ENCODE measurements around the gene ERI3.

The ERI3 gene

GRCh38 chr1:44233593-44233992, 121.5 kb downstream of the ERI3 start:
- no peak for TF ChIP-seq CTCF (conservative IDR thresholded peaks at IDR 0.05; ENCODE audit: low read depth)
- no peak for DNase-seq (ENCODE audit: low spot score)
- POLR2A ChIA-PET (ENCODE audit: low non-redundant PET) = no interaction called here
- no peak overlapping the region for H3K27ac ChIP-seq
- CTCF ChIA-PET = interaction anchor here (0.8 to 1.4 kb wide), 2 partner anchors 16 to 64 kb away, joined by 4 to 8 read pairs; no protein-coding TSS in a partner anchor

- ChIA-PET POLR2A (ENCODE audit: low non-redundant PET) (no interaction called here), CTCF (interaction anchor here (0.6 kb wide), 1 partner anchor 279 kb away, joined by 5 read pairs; no protein-coding TSS in a partner anchor)
- DNase-seq (ENCODE audit: low spot score) = no peak
- H3K27ac ChIP-seq = no peak overlapping the region
- no peak for TF ChIP-seq CTCF (conservative IDR thresholded peaks at IDR 0.05; ENCODE audit: low read depth)
Measured at GRCh38 chr1:44230796-44231195, 124.3 kb downstream of the ERI3 start.

GRCh38 chr1:44229435-44230167, 125.5 kb downstream of the ERI3 start:
- ChIA-PET POLR2A (ENCODE audit: low non-redundant PET) (no interaction called here), CTCF (interaction anchor here (0.7 kb wide), 1 partner anchor 9 kb away, joined by 3 read pairs; no protein-coding TSS in a partner anchor)
- TF ChIP-seq CTCF (conservative IDR thresholded peaks at IDR 0.05; ENCODE audit: low read depth) = no peak
- no peak overlapping the region for H3K27ac ChIP-seq
- no peak for DNase-seq (ENCODE audit: low spot score)

- ChIA-PET POLR2A (ENCODE audit: low non-redundant PET) (no interaction called here), CTCF (no interaction called here)
- no peak for DNase-seq (ENCODE audit: low spot score)
- no peak overlapping the region for H3K27ac ChIP-seq
- TF ChIP-seq CTCF (conservative IDR thresholded peaks at IDR 0.05; ENCODE audit: low read depth) = no peak
Measured at GRCh38 chr1:44228218-44228617, 126.8 kb downstream of the ERI3 start.

GRCh38 chr1:44227211-44227610, 127.8 kb downstream of the ERI3 start:
- POLR2A ChIA-PET (ENCODE audit: low non-redundant PET) = no interaction called here
- DNase-seq (ENCODE audit: low spot score) = no peak
- CTCF ChIA-PET = interaction anchor here (0.6 kb wide), 1 partner anchor 1746 kb away, joined by 3 read pairs; no protein-coding TSS in a partner anchor

GRCh38 chr1:44225761-44226160, 129.3 kb downstream of the ERI3 start:
- POLR2A ChIA-PET (ENCODE audit: low non-redundant PET) = no interaction called here
- CTCF ChIA-PET = interaction anchor here (1.0 kb wide), 1 partner anchor 369 kb away, joined by 3 read pairs; no protein-coding TSS in a partner anchor
- H3K27ac ChIP-seq = no peak overlapping the region
- DNase-seq (ENCODE audit: low spot score) = no peak
- TF ChIP-seq CTCF (conservative IDR thresholded peaks at IDR 0.05; ENCODE audit: low read depth) = no peak

More at GRCh38 chr1:44227211-44227610, 127.8 kb downstream of the ERI3 start:
- TF ChIP-seq CTCF (conservative IDR thresholded peaks at IDR 0.05; ENCODE audit: low read depth) = no peak
- H3K27ac ChIP-seq = no peak overlapping the region
